ENCODE data around the gene PRDX5.

The PRDX5 gene

DNA sequence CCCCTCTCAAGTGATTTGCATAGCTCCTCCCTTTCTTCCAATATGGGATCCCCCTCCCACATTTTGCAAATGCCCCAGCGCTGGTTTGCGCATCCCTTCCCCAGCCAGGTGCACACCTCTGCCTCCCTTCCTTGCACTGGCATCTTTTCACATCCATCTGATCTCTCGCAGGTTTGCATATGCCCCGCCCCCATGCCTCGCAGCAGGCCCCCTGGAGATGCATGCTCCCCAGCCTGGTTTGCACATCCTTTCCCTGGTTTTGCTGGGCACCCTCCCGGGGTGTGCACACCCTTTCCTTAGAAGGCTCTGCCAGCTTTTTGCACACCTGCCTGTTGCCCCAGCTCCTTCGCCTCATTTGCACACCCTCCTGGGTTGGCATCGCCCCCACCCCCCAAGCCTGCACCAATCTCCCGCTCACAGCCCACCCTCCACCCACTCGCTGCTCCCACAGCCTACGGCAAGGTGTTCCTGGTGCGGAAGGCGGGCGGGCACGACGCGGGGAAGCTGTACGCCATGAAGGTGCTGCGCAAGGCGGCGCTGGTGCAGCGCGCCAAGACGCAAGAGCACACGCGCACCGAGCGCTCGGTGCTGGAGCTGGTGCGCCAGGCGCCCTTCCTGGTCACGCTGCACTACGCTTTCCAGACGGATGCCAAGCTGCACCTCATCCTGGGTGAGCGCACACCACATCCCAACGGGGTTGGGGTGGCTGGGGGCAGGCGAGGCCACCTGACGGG is 42.0 kb downstream of the PRDX5 start (continued):
- 0 out of 2 replicates have a peak, but pooled peaks have one; percentile 8 for TF ChIP-seq ZBTB44 (tag by site-specific recombination; IDR thresholded peaks at IDR 0.05)

- CTCF ChIA-PET: interaction anchor here (0.7 to 1.6 kb wide), 3 partner anchors 17 to 57 kb away, joined by 3 to 4 read pairs (median 4); partner anchors contain the start of genes PRDX5 and TRMT112
- Histone ChIP-seq H3K4me1 (ENCODE audit: control insufficient read depth, insufficient read depth, low read length) (no peaks in the 10 kb centered on the region; the same call in 1 of the 2 replicates), H3K9me3 (ENCODE audit: control insufficient read depth, insufficient read depth, low read depth, low read length) (no peaks in the 10 kb centered on the region), H3K4me3 (ENCODE audit: low read depth, low read length) (no peak overlapping the region), H3K36me3 (ENCODE audit: control insufficient read depth in 2 of 2, insufficient read depth in 1 of 2, low read length in 2 of 2) (peaks cover 0 to 46% of the 10 kb centered on the region in 2 experiments; a peak in 2 of 3 replicates), H3K27ac (ENCODE audit: extremely low read depth, low read depth, low read length) (no peak overlapping the region)
- POLR2A ChIA-PET: interaction anchor here (1.2 kb wide), 1 partner anchor 43 kb away, joined by 7 read pairs; the partner anchor contains the start of gene PRDX5
- TF ChIP-seq GLIS1 (tag by site-specific recombination; IDR thresholded peaks at IDR 0.05) (peak; percentile 57), YY1 (tag by site-specific recombination; IDR thresholded peaks at IDR 0.05) (no peak)
Observed at GRCh38 chr11:64360448-64360921, 42.6 kb downstream of the PRDX5 start.

GRCh38 chr11:64361659-64362058 is 43.7 kb downstream of the PRDX5 start:
- no peak overlapping the region for H3K27ac ChIP-seq (ENCODE audit: extremely low read depth, low read depth, low read length)
- peaks cover 0 to 52% of the 10 kb centered on the region in 2 experiments; a peak in 2 of 3 replicates for H3K36me3 ChIP-seq (ENCODE audit: control insufficient read depth in 2 of 2, insufficient read depth in 1 of 2, low read length in 2 of 2)
- CTCF ChIA-PET: interaction anchor here (1.1 to 1.6 kb wide), 2 partner anchors 44 to 58 kb away, joined by 3 to 4 read pairs; partner anchors contain the start of genes PRDX5 and TRMT112
- POLR2A ChIA-PET: interaction anchor here (1.2 kb wide), 1 partner anchor 44 kb away, joined by 7 read pairs; the partner anchor contains the start of gene PRDX5
- H3K4me1 ChIP-seq (ENCODE audit: control insufficient read depth, insufficient read depth, low read length): no peaks in the 10 kb centered on the region; the same call in 1 of the 2 replicates
- H3K9me3 ChIP-seq (ENCODE audit: control insufficient read depth, insufficient read depth, low read depth, low read length): no peaks in the 10 kb centered on the region
- H3K4me3 ChIP-seq (ENCODE audit: low read depth, low read length): no peak overlapping the region
- TF ChIP-seq, protein P1, sequence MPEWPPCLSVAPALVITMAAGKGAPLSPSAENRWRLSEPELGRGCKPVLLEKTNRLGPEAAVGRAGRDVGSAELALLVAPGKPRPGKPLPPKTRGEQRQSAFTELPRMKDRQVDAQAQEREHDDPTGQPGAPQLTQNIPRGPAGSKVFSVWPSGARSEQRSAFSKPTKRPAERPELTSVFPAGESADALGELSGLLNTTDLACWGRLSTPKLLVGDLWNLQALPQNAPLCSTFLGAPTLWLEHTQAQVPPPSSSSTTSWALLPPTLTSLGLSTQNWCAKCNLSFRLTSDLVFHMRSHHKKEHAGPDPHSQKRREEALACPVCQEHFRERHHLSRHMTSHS (tag by site-specific recombination; IDR thresholded peaks at IDR 0.05): no peak
- no peak for TF ChIP-seq GFI1B (tag by site-specific recombination; IDR thresholded peaks at IDR 0.05)
- TF ChIP-seq, protein P2, sequence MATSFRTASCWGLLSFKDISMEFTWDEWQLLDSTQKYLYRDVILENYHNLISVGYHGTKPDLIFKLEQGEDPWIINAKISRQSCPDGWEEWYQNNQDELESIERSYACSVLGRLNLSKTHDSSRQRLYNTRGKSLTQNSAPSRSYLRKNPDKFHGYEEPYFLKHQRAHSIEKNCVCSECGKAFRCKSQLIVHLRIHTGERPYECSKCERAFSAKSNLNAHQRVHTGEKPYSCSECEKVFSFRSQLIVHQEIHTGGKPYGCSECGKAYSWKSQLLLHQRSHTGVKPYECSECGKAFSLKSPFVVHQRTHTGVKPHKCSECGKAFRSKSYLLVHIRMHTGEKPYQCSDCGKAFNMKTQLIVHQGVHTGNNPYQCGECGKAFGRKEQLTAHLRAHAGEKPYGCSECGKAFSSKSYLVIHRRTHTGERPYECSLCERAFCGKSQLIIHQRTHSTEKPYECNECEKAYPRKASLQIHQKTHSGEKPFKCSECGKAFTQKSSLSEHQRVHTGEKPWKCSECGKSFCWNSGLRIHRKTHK (tag by site-specific recombination; IDR thresholded peaks at IDR 0.05): no peak
- TF ChIP-seq ZFHX2 (tag by site-specific recombination; conservative IDR thresholded peaks at IDR 0.05): no peak
- TF ChIP-seq ZNF560 (tag by site-specific recombination; IDR thresholded peaks at IDR 0.05; ENCODE audit: borderline replicate concordance): no peak
- no peak for TF ChIP-seq ZBTB48 (tag by site-specific recombination; IDR thresholded peaks at IDR 0.05)
- TF ChIP-seq, protein P3, sequence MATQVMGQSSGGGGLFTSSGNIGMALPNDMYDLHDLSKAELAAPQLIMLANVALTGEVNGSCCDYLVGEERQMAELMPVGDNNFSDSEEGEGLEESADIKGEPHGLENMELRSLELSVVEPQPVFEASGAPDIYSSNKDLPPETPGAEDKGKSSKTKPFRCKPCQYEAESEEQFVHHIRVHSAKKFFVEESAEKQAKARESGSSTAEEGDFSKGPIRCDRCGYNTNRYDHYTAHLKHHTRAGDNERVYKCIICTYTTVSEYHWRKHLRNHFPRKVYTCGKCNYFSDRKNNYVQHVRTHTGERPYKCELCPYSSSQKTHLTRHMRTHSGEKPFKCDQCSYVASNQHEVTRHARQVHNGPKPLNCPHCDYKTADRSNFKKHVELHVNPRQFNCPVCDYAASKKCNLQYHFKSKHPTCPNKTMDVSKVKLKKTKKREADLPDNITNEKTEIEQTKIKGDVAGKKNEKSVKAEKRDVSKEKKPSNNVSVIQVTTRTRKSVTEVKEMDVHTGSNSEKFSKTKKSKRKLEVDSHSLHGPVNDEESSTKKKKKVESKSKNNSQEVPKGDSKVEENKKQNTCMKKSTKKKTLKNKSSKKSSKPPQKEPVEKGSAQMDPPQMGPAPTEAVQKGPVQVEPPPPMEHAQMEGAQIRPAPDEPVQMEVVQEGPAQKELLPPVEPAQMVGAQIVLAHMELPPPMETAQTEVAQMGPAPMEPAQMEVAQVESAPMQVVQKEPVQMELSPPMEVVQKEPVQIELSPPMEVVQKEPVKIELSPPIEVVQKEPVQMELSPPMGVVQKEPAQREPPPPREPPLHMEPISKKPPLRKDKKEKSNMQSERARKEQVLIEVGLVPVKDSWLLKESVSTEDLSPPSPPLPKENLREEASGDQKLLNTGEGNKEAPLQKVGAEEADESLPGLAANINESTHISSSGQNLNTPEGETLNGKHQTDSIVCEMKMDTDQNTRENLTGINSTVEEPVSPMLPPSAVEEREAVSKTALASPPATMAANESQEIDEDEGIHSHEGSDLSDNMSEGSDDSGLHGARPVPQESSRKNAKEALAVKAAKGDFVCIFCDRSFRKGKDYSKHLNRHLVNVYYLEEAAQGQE (tag by site-specific recombination; IDR thresholded peaks at IDR 0.05): no peak
- TF ChIP-seq ZFP41 (tag by site-specific recombination; IDR thresholded peaks at IDR 0.05; ENCODE audit: borderline replicate concordance): no peak
- TF ChIP-seq SETDB1 (IDR thresholded peaks at IDR 0.05; ENCODE audit: insufficient read length, low read length): no peak
- TF ChIP-seq, protein P4, sequence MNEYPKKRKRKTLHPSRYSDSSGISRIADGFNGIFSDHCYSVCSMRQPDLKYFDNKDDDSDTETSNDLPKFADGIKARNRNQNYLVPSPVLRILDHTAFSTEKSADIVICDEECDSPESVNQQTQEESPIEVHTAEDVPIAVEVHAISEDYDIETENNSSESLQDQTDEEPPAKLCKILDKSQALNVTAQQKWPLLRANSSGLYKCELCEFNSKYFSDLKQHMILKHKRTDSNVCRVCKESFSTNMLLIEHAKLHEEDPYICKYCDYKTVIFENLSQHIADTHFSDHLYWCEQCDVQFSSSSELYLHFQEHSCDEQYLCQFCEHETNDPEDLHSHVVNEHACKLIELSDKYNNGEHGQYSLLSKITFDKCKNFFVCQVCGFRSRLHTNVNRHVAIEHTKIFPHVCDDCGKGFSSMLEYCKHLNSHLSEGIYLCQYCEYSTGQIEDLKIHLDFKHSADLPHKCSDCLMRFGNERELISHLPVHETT (tag by site-specific recombination; IDR thresholded peaks at IDR 0.05): no peak
- no peak for TF ChIP-seq ZNF510 (tag by site-specific recombination; IDR thresholded peaks at IDR 0.05; ENCODE audit: insufficient replicate concordance)
- TF ChIP-seq PRDM2 (tag by site-specific recombination; IDR thresholded peaks at IDR 0.05; ENCODE audit: borderline replicate concordance): no peak

Data from HEK293 (cell line).